Astrocyte (in vitro differentiated cells and primary cell): Measurements from ENCODE around the gene EAF1. TPM values are rescaled to one million over a fixed set of nuclear protein-coding genes. Genes with fewer than 3 reads are reported as not detected.

Experiments
- DNase-seq: peaks from one replicate; pipeline ENCODE4 v3.0.0-alpha.2; 2010; ENCODE audit warnings: low read depth
- FAIRE-seq: peaks from 2 replicates; lab custom pipeline; 2011; peaks lifted over from hg19 to GRCh38; lab: Jason Lieb, UNC
- H2AFZ ChIP-seq: 2 replicates; pipeline ENCODE4 v1.6.0; 2012; ENCODE audit warnings: low read depth, low read length, inconsistent platforms
- H3K27ac ChIP-seq: 2 replicates; pipeline ENCODE4 v1.5.1; 2011; ENCODE audit warnings: low read depth, low read length, inconsistent platforms
- H3K27me3 ChIP-seq: 2 replicates; pipeline ENCODE4 v1.6.0; 2011; ENCODE audit warnings: low read length, inconsistent platforms; ENCODE audit not compliant: insufficient read depth
- H3K36me3 ChIP-seq: 2 replicates; pipeline ENCODE4 v1.5.1; 2011; ENCODE audit warnings: low read length, inconsistent platforms; ENCODE audit not compliant: insufficient read depth
- H3K4me1 ChIP-seq: 2 replicates; pipeline ENCODE4 v1.5.1; 2011; ENCODE audit warnings: low read length, inconsistent platforms; ENCODE audit not compliant: insufficient read depth
- H3K4me2 ChIP-seq: 2 replicates; pipeline ENCODE4 v1.6.0; 2012; ENCODE audit warnings: low read length, inconsistent platforms
- H3K4me3 ChIP-seq: 2 replicates; pipeline ENCODE4 v1.5.1; 2011; ENCODE audit warnings: low read depth, mild to moderate bottlenecking, low read length, inconsistent platforms; ENCODE audit not compliant: insufficient read depth
- H3K79me2 ChIP-seq: 2 replicates; pipeline ENCODE4 v1.6.0; 2012; ENCODE audit warnings: mild to moderate bottlenecking, low read length, inconsistent platforms; ENCODE audit not compliant: insufficient read depth
- H3K9ac ChIP-seq: 2 replicates; pipeline ENCODE4 v1.6.0; 2012; ENCODE audit warnings: mild to moderate bottlenecking, low read length, inconsistent platforms
- H3K9me3 ChIP-seq: 2 replicates; pipeline ENCODE4 v1.5.1; 2012; ENCODE audit warnings: low read depth, mild to moderate bottlenecking, low read length, inconsistent platforms; ENCODE audit not compliant: insufficient read depth
- H4K20me1 ChIP-seq: 2 replicates; pipeline ENCODE4 v1.6.0; 2012; ENCODE audit warnings: low read length, inconsistent platforms; ENCODE audit not compliant: insufficient read depth
- H3K27ac Mint-ChIP-seq: one replicate; pipeline ENCODE4 v1.8.0; 2021; ENCODE audit warnings: mild to moderate bottlenecking, mixed read lengths; ENCODE audit not compliant: unreplicated experiment
- H3K27me3 Mint-ChIP-seq: one replicate; pipeline ENCODE4 v1.8.0; 2021; ENCODE audit warnings: low read depth, mixed read lengths; ENCODE audit not compliant: unreplicated experiment
- H3K36me3 Mint-ChIP-seq: one replicate; pipeline ENCODE4 v1.8.0; 2021; ENCODE audit warnings: low read depth, mixed read lengths; ENCODE audit not compliant: unreplicated experiment
- H3K4me1 Mint-ChIP-seq: one replicate; pipeline ENCODE4 v1.8.0; 2021; ENCODE audit warnings: low read depth, mixed read lengths; ENCODE audit not compliant: unreplicated experiment
- H3K4me3 Mint-ChIP-seq: one replicate; pipeline ENCODE4 v1.8.0; 2021; ENCODE audit warnings: mild to moderate bottlenecking, moderate library complexity, mixed read lengths; ENCODE audit not compliant: unreplicated experiment
- H3K9me3 Mint-ChIP-seq: one replicate; pipeline ENCODE4 v1.8.0; 2021; ENCODE audit warnings: mild to moderate bottlenecking, mixed read lengths; ENCODE audit not compliant: unreplicated experiment
- EZH2 ChIP-seq: IDR thresholded peaks from 2 replicates; pipeline ENCODE4 v1.6.1; 2012; ENCODE audit warnings: mild to moderate bottlenecking, low read length, inconsistent platforms; ENCODE audit not compliant: insufficient read depth
- total RNA-seq: library from RNA; stranded (reverse); gene quantifications from 2 replicates; pipeline ENCODE4 v1.2.1, GENCODE V29; 2021
- TF ChIP-seq, protein P1 (sequence below): IDR thresholded peaks from 2 replicates; pipeline ENCODE4 v1.5.1; 2011; ENCODE audit warnings: low read depth, mild to moderate bottlenecking, inconsistent platforms, low read length, moderate library complexity; ENCODE audit not compliant: insufficient read depth

EAF1 gene
- total RNA-seq, 1 donor from 2014 or later, result 28.8 TPM

- H3K9me3 Mint-ChIP-seq, result no peaks in the 10 kb centered on the region
- peaks cover 57% of the 10 kb centered on the region for H3K79me2 ChIP-seq
- no peak for FAIRE-seq
Observed at GRCh38 chr3:15431256-15431837, 3.9 kb downstream of the EAF1 start.

GRCh38 chr3:15433531-15433930 is 6.1 kb downstream of the EAF1 start:
- no peak overlapping the region for H3K9ac ChIP-seq
- H2AFZ ChIP-seq, result no peak overlapping the region
- peaks cover 35% of the 10 kb centered on the region for H3K79me2 ChIP-seq
- TF ChIP-seq EZH2, result no peak
- TF ChIP-seq, protein P1, sequence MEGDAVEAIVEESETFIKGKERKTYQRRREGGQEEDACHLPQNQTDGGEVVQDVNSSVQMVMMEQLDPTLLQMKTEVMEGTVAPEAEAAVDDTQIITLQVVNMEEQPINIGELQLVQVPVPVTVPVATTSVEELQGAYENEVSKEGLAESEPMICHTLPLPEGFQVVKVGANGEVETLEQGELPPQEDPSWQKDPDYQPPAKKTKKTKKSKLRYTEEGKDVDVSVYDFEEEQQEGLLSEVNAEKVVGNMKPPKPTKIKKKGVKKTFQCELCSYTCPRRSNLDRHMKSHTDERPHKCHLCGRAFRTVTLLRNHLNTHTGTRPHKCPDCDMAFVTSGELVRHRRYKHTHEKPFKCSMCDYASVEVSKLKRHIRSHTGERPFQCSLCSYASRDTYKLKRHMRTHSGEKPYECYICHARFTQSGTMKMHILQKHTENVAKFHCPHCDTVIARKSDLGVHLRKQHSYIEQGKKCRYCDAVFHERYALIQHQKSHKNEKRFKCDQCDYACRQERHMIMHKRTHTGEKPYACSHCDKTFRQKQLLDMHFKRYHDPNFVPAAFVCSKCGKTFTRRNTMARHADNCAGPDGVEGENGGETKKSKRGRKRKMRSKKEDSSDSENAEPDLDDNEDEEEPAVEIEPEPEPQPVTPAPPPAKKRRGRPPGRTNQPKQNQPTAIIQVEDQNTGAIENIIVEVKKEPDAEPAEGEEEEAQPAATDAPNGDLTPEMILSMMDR, result no peak
- H3K9me3 ChIP-seq, result no peaks in the 10 kb centered on the region
- Mint-ChIP-seq H3K4me1 (peaks cover 8% of the 10 kb centered on the region), H3K36me3 (peaks cover 4% of the 10 kb centered on the region), H3K27me3 (no peaks in the 10 kb centered on the region), H3K27ac (no peak overlapping the region), H3K9me3 (no peaks in the 10 kb centered on the region), H3K4me3 (no peak overlapping the region)
- no peak overlapping the region for H3K4me2 ChIP-seq
- peaks cover 7% of the 10 kb centered on the region for H3K4me1 ChIP-seq
- DNase-seq (no peak), FAIRE-seq (no peak)
- H3K36me3 ChIP-seq, result peaks cover 42% of the 10 kb centered on the region
- H4K20me1 ChIP-seq, result peaks cover 71% of the 10 kb centered on the region
- H3K4me3 ChIP-seq, result no peak overlapping the region
- H3K27me3 ChIP-seq, result no peaks in the 10 kb centered on the region
- no peak overlapping the region for H3K27ac ChIP-seq

More at GRCh38 chr3:15431256-15431837, 3.9 kb downstream of the EAF1 start:
- Mint-ChIP-seq H3K27ac (peak overlapping the region; percentile 15), H3K4me3 (no peak overlapping the region), H3K36me3 (peaks cover 3% of the 10 kb centered on the region), H3K27me3 (no peaks in the 10 kb centered on the region), H3K4me1 (peaks cover 9% of the 10 kb centered on the region)
- TF ChIP-seq, protein P1, result no peak
- no peak for TF ChIP-seq EZH2
- H3K36me3 ChIP-seq, result peaks cover 30% of the 10 kb centered on the region
- peaks cover 68% of the 10 kb centered on the region for H4K20me1 ChIP-seq
- H3K27ac ChIP-seq, result no peak overlapping the region
- no peaks in the 10 kb centered on the region for H3K27me3 ChIP-seq
- DNase-seq, result no peak
- no peak overlapping the region for H3K4me3 ChIP-seq
- H2AFZ ChIP-seq, result no peak overlapping the region
- H3K4me1 ChIP-seq, result peaks cover 13% of the 10 kb centered on the region
- no peak overlapping the region for H3K4me2 ChIP-seq
- no peak overlapping the region for H3K9ac ChIP-seq
- no peaks in the 10 kb centered on the region for H3K9me3 ChIP-seq

GRCh38 chr3:15434756-15435155 is 7.4 kb downstream of the EAF1 start:
- Histone ChIP-seq H4K20me1 (peaks cover 65% of the 10 kb centered on the region), H3K27ac (no peak overlapping the region), H3K79me2 (peaks cover 23% of the 10 kb centered on the region), H3K9me3 (no peaks in the 10 kb centered on the region), H3K36me3 (peaks cover 48% of the 10 kb centered on the region), H3K4me3 (no peak overlapping the region), H2AFZ (no peak overlapping the region), H3K4me2 (no peak overlapping the region), H3K4me1 (no peaks in the 10 kb centered on the region), H3K27me3 (no peaks in the 10 kb centered on the region), H3K9ac (no peak overlapping the region)
- H3K27me3 Mint-ChIP-seq, result no peaks in the 10 kb centered on the region
- peaks cover 6% of the 10 kb centered on the region for H3K4me1 Mint-ChIP-seq
- DNase-seq (no peak), FAIRE-seq (no peak)
- no peaks in the 10 kb centered on the region for H3K9me3 Mint-ChIP-seq
- peaks cover 9% of the 10 kb centered on the region for H3K36me3 Mint-ChIP-seq
- no peak overlapping the region for H3K4me3 Mint-ChIP-seq
- H3K27ac Mint-ChIP-seq, result no peak overlapping the region
- TF ChIP-seq, protein P1, result no peak
- TF ChIP-seq EZH2, result no peak
